Umbilical cord (tissue), 2 donors: ENCODE results near the gene NAB2. TPM values are rescaled to one million over a fixed set of nuclear protein-coding genes. Genes with fewer than 3 reads are reported as not detected.

ENCODE experiments used
- DNase-seq: peaks from one replicate; pipeline ENCODE4 v3.0.0-alpha.2; 2015; ENCODE audit warnings: low spot score
- total RNA-seq: library from RNA; depleted of rRNA; stranded (reverse); fragments of >200 nt; gene quantifications from one replicate; pipeline ENCODE4 v1.2.3, GENCODE V29; 2014; ENCODE audit warnings: low replicate concordance; ENCODE audit not compliant: insufficient read depth

Gene NAB2
- total RNA-seq, 1 donor from 2014 or later = 27.9 TPM

DNA sequence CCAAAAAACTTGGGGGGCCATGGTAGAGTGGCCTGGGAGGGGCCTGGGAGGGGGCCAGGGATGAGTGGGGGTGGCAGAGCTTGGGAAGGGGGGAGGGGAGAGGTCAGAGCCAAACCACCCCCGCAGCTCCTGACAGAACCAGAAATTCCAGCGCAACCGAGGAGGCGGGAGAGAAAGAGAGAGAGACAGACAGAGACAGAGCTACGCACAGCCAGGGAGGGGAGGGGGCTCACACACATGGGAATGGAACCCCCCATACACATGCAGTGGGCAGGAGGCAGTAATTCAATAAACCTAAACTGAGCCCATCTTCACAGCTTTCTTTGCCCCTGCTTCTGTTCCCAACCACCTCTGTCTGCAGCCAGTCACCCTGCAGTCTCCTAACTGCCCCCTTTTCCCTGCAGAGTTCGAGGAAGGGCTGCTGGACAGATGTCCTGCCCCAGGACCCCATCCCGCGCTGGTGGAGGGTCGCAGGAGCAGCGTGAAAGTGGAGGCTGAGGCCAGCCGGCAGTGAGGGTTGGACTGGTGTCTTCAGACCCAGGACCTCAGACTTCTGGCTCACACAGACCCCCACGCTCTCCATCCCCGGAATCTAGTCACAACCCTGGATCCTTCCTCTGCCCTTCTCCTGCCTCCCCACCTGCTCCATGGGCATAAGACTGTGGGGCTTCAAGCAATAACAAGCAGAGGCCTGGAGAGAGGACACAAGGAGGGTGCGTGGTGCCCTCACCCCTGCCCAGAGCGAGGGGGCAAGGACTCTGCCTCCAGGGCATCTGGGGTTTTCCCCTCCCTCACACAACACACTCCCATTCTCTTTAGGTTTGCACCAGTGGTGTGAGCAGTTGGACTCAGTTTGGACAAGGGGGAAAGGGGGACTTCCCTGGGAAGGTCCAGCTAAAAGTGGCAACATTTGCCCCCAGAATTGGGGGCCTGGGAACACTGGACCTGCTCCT lies 5.6 kb downstream of the NAB2 start:
- DNase-seq = no peak

DNA sequence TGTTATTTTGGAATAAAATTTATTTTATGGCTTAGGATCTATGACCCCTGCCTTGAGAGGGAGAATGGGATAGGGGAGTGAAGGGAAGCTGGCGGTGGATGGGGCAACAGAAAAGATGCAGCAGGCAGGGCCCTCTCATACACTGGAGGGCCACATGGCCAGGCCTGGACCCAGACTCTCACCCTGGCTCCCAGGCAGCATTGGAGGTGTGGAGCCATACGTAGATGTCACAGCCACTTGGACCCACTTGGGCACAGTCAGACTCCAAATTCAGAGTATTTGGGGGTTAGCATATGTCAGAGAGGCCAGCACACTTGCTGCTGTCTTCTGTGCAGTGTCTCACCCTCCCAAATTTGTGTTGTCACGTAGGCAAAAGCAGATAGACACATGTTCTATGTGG lies 6.5 kb downstream of the NAB2 start:
- no peak for DNase-seq

DNA sequence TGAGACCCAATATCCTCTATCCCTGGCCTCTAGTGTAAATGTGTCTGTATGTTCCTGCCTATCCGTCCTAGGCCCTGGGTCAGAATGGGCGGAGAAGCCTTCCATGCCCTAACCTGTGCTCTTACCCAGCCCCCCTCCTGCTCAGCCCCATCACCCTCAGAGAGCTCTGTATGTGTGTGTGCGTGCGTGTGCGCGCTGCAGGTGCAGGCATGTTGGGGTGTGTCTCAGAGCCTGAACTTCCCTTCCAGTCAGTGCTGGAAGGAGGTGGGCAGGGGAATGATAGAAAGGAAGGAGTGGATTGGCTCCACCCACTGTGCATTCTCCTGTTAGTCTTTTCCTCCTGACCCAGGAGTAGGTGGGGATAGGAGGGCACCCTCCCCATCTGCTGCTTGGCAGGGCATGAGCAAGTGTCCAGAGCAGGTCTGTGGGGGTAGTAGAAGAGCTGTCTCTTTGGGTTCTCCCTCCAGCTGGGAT lies 7.2 kb downstream of the NAB2 start:
- peak; percentile 77 for DNase-seq

DNA sequence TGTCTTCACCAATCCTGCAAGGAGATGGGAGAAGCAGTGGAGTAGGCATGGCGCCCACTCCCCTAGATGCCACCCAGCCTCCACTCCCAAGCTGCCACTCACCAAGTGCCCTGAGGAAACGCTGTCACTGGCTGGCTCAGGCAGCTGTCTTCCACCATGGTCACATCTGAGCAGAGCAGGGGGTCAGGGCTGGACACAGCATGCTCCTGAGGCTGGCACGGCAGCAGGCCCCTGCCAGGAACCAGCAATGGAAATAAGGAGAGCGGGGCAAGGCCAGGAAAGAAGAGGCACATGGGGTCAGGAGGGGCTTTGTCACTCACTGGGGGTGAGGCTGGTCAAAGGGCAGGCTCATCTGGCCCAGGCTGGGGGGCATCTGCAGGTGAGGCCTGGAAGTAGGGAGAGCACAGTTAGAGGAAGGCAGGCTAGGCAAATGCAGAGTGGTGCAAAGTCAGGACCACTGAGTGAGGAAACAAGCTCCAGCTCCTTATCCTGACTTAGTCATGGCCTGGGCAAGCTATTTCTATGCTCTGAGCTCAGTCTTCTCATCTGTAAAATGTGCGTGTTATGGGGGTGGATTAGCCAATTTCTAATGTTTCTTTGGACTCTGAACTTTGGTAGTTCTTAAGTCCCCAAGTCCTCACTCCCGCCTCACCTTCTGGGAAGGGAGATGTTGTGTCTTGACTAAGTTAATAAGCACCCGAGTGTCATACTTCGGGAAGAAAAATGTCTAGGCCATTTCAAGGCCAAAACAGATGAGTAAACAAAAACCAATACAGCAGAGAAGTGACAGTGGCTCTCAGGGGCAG lies 8.0 kb downstream of the NAB2 start:
- DNase-seq = no peak

GRCh38 chr12:57097554-57097835 lies 8.6 kb downstream of the NAB2 start:
- DNase-seq = no peak

DNA sequence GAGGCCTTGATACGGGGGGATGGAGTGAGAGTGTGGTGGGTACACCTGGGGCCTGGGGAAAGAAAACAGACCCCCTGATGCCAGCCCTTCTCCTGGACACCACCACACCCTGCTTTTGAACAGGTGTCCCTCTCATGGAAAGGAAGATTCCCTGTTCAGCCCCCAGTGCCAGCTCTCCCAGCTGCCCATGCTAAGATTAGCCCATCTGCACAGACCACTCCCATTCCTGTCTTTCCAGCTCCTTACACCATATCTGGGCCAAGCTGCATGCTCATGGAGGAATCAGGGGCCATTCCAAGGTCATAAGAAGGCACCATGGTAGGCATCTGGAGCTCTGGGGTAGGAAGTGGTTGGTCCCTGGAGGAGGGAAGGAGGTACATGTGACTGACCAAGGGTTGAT lies 9.6 kb downstream of the NAB2 start:
- DNase-seq = no peak

DNA sequence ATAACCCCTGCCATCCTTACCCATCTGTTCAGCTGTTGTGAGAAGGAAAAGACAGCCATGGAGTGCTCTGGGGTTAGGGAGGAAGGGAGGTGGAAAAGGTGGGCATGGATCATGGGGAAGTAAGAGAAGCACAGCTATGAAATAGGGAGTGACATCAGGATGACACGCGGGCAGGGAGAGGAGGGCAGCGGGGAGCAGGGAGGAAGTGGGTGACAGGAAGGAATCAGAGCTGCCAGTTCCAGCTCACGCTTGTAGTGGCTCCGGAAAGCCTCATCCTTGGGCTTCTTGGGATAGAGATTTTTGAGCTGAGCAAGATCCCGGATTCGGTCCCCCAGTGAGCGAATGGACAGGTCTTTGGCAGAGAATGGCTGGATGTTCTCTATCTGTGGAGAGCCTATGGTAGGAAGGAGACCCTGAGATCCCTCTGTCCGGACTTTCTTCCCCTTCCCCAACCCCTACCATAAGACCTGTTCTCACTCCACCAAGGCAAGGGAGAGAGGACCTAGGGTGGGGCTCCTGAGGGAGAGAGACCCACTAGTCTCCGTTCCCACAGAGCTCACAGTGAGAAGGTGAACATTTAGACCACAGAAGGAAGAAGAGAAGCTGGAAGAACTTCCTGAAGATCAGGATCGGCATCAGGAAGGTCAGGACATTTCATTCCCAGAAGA lies 10.3 kb downstream of the NAB2 start:
- DNase-seq = no peak

GRCh38 chr12:57099766-57100165 lies 10.9 kb downstream of the NAB2 start:
- no peak for DNase-seq

- DNase-seq = no peak
Measured at GRCh38 chr12:57101892-57102695, 13.2 kb downstream of the NAB2 start.

DNA sequence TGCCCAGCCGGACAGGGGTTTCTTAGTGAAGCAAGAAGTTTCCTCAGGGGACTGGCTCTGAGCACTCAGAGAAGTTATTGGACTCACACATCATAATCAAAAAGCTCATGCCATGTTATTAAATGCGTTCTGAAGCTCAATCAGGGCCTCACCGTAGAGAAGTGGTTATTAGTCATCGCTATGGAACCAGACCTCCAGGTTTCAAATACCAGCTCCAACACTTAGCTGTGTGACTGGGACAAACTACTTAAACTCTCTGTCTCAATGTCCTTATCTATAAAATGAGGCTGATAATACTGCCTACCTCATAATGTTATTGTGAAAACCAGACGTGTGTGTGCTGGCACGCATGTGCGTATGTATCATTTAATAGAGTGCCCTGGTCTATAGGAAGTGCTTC lies 14.9 kb downstream of the NAB2 start:
- no peak for DNase-seq

DNA sequence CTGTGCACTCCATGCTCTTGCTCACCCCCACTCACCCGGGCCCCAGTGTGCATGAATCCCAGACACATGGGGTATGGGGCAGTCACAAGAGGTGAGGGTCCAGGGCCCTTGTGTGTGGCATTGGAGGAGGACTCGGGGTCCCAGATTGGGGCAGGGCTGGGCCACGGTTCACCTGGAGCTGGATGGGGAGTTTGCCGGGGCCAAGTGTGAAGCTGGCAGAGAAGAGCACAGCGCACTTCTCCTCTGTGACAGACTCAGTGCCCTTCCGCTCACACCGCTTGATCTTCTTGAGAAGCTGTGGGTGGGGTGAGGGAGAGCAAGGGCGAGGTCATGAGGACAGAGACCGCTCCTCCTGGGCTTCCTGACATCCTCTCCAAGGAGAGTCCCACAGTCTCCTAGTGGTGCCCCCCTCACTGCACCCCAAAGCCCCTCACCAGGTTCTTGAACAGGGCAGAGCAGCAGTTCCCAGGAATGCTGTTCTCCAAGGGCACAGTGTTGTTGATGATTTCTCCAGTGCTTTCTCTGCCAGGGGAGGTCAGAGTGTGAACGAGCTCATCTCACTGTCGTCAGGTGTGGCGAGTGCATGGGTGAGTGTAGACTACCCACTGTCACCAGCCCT lies 15.5 kb downstream of the NAB2 start:
- DNase-seq = no peak

GRCh38 chr12:57105011-57105753 lies 16.3 kb downstream of the NAB2 start:
- DNase-seq = no peak

DNA sequence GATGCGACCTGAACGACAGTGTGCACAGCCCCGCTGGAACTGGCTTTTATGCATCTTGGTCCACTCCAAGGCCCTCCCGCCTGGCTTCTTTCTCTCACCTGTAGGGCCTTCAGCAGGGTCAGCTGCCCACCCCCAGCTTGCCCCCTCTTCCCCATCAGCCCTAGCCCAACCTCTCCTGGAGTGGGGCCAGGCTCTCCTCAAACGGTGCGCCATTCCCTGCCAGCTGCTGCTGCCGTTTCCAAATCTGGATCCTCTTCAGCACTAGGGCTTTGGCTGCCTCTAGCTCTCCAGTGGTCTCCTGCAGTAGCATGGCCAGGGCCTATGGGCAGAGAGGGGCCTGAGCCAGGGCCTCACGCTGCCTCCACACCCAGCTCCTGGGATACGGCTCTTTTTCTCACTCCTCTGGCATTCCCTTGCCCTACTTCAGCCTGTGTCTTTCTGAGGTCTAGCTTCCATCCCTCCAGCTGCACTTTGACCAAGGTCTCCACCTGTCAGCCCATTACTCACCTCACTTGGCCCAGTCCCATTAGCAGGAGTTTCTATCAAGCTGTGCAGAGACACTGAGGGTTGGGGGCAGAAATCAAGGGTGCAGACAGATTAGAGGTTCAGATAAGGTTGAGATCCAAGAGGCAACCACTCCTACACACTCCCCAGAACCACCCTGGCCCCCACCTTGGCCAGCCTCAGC lies 17.3 kb downstream of the NAB2 start:
- no peak for DNase-seq

DNA sequence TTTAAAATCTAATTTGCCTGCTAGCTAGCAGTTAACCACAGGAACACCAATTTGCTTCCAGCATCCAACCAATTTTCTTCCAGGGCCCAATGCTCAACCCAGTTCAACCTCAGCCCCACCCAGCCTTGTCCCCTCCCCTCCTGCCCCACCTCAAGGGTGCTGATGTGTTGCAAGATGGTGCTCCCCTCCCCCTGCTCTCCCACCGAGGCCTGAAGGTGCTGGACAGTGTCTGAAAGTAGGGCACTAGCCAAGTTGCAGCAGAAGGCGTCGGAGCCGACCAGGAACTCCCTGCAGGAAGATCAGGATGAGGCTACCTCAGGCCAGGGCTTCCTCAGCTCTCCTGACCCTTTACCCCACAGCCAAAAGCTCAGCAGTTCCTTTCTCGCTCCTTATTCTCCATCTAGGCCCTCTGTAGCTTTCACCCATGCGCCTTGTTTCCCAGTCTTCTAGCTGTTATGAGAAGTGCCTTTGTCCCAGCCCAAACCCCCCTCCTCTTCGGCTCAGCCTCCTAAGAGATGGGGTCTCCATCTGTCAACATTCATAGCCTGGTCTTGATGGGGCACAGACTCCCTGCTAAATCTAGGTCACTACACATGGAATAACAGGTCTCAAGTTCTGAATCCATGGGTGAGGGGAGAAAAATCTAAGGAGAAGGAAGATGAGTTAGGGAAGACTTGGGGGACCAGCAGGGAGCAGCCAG lies 18.7 kb downstream of the NAB2 start:
- DNase-seq = no peak

DNA sequence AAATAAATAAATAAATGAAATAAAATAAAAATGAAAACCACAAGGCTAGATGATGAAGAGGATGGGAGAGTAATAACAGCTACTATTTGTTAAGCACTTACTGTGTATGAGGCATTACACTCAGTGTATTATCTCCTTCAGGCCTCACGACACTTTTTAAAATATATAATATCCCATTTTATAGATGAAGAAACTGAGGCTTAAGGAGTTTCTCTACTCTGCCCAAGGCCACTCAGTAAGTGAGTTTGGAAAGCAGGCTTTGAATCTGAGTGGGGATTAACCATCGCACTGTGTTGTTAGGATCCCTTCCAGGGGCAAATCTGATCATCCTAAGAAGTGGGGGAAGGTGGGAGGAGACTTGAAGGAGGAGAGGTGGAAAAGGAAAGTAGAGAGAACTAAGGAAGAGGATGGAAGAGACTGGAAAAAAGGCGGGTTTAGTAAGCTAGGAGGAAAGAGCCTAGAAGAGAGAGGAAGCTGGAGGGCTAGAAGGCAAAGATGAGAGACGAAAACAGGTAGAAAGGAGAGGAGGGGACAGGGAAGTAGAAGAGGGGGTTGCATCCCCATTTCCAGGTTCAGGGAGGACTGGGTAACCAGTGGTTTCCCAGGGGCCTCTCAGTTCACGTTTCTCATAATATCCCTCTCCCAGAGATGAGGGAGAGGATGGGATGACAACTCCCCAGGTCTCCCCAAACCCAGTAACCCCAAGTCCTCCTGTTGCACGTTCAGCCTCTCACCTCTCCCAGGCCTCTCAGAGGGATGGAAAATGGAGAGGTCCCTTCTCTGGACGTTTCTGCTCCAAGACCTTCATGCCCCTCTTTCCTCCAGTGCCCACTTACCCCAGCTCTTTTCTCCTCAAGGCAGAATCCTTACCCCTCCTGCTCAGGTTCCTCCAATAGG lies 20.5 kb downstream of the NAB2 start:
- no peak for DNase-seq

DNA sequence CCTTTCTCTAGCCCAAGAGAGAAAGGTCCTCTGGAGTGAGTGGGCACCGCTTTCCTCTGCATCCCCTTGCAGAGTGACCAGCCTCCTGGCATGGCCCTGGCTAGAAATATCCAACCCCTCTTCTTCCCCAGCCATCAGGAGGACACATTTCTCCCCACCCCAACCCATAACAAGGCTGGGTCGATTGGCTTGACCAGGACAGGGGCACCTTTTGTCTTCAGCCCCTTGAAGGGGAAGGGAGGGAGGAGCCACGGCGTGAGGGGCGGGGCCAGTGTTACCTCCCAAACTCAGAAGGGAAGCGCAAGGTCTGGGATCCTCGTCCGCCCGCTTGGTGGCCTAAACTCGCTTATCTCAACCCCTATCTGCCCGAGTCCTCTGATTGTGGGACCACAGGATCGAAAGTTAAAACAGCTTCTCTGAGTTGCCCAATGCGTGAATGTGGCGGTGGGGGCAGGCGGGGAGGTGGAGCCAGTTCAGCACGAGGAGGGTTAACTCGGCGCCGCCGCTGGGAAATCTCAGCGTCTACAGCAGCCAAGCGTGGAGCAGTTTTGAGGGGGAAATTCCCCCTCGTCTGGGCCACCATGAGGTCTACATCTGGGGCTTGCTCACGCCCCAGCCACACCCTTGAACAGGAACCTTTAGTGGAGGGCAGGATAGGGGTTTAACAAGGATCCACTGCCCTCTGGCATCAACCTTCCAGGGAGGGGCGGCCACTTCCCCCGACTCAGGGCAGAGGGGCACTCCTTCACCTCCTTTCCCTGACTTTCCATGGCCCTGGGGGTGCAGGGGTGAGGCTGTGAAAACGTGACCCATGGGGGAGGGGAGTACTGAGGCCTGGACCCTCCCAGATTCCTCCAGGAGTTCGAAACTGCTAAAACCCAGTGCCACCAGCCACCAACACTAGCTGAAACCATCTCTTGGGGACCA lies 21.5 kb downstream of the NAB2 start:
- DNase-seq = peak; percentile 71
